NAMALWA (cell line): Measurements from ENCODE around the gene TNRC18.
"Not testable (repeated sequence)": the region's sequence is repeated elsewhere in the genome, so short reads cannot be mapped to it uniquely, and the experiment has no call there.

Source experiments
- DNase-seq: peaks from one replicate; pipeline ENCODE4 v3.0.0-alpha.2; 2015; ENCODE audit warnings: low spot score

The TNRC18 gene

GRCh38 chr7:5267829-5268228, 155.8 kb downstream of the TNRC18 start:
- not testable (repeated sequence) for DNase-seq

- no peak for DNase-seq
These were observed 157.2 kb downstream of the TNRC18 start for GRCh38 chr7:5266191-5267028.

- DNase-seq = no peak
These were observed 158.1 kb downstream of the TNRC18 start for GRCh38 chr7:5265320-5266190.

- DNase-seq = not testable (repeated sequence)
These were observed 160.6 kb downstream of the TNRC18 start for GRCh38 chr7:5263066-5263465.

- not testable (repeated sequence) for DNase-seq
These were observed 163.0 kb downstream of the TNRC18 start for GRCh38 chr7:5260530-5261068.
